Fibroblast of mammary gland (primary cell): ENCODE results near the gene CD96.
"Not testable (repeated sequence)": the region's sequence is repeated elsewhere in the genome, so short reads cannot be mapped to it uniquely, and the experiment has no call there.

Source experiments
- DNase-seq: peaks from one replicate; pipeline ENCODE4 v3.0.0-alpha.2; 2010; ENCODE audit warnings: low read depth
- H3K4me3 ChIP-seq: 2 replicates; pipeline ENCODE4 v1.5.1; 2011; ENCODE audit warnings: low read depth, mild to moderate bottlenecking, low read length, moderate library complexity; ENCODE audit not compliant: control insufficient read depth
- TF ChIP-seq, protein P1 (sequence below): conservative IDR thresholded peaks from 2 replicates; pipeline ENCODE4 v1.5.1; 2011; ENCODE audit warnings: low read depth, low read length, inconsistent platforms; ENCODE audit not compliant: control insufficient read depth, insufficient read depth

Gene CD96

DNA sequence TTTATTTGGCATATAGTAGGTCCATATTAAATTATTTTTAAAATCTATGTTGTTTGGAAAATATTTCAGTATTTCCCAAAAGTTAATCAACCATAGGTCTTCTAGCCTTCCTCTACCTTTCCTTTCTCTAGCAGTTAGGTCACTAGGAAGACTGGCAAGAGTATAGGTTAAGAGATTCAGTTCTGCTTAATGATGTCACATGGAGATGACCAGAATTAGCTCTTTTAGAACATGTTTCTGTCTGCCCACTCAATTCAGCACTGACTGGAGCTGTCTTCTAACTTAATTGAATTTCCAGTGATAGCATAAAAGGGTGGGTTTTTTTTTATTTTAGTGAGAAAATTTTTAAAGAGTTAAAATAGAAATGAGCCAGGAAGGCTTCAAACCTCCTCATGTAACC lies 76.9 kb downstream of the CD96 start:
- TF ChIP-seq, protein P1, sequence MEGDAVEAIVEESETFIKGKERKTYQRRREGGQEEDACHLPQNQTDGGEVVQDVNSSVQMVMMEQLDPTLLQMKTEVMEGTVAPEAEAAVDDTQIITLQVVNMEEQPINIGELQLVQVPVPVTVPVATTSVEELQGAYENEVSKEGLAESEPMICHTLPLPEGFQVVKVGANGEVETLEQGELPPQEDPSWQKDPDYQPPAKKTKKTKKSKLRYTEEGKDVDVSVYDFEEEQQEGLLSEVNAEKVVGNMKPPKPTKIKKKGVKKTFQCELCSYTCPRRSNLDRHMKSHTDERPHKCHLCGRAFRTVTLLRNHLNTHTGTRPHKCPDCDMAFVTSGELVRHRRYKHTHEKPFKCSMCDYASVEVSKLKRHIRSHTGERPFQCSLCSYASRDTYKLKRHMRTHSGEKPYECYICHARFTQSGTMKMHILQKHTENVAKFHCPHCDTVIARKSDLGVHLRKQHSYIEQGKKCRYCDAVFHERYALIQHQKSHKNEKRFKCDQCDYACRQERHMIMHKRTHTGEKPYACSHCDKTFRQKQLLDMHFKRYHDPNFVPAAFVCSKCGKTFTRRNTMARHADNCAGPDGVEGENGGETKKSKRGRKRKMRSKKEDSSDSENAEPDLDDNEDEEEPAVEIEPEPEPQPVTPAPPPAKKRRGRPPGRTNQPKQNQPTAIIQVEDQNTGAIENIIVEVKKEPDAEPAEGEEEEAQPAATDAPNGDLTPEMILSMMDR: no peak
- DNase-seq: no peak
- H3K4me3 ChIP-seq: no peak overlapping the region

DNA sequence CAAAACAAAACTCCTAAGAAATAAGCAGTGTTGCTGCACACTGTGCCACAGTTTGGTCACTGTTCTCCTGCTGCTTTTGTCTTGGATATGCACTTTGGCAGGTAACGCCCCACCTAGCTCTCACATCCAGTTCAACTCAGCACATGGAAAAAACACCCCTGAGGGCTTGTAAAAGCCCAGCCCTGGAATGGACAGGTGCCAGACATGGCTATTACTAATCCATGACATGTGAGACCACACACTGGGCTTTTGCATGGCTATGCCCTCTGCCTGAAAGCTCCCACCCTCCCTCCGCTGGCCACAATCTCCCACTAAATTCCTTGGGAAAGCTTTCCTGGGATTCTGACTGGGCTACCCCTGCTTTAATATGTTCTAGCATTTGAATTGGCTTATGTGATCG lies 77.8 kb downstream of the CD96 start:
- TF ChIP-seq, protein P1: no peak
- no peak overlapping the region for H3K4me3 ChIP-seq
- DNase-seq: no peak

DNA sequence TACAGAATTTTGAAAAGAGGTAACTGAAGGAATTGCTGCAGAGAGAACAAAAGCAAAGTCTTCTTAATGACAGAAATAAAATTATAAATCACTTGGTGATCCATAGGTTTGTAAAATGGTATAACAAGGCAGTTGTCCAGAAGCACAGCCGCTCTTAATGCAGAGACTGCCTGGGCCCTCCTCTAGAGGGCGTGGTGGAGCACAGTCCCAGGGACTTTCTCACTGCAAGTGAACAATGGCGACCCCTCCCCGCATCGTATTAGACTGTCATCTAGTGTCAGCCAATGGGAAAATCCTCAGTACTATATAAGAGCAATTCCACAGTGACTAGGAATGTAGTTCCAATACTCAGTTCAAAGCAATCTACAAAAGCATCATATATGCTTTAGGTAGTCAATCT lies 79.5 kb downstream of the CD96 start:
- DNase-seq: no peak

DNA sequence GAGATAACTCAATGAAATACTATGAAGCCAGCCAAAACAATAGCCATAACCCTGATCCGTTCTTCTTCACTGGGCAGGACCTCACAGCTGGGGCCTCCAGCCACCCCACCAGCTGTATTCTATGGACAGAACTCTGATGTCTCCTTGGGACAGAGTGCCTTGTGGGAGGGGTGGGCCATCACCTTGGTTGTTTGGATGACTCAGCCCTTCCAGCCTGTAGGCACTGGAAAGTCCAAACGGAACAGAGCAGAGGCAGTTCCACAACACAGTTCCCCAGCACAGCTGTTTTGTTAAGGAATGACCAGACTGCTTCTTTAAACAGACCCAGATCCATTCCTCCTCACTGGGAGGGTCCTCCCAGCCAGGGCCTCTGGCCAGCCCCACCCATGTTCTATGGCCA lies 85.1 kb downstream of the CD96 start:
- no peak overlapping the region for H3K4me3 ChIP-seq
- TF ChIP-seq, protein P1: no peak
- no peak for DNase-seq

More for the DNA sequence above, 79.5 kb downstream of the CD96 start:
- TF ChIP-seq, protein P1: peak; percentile 37
- no peak overlapping the region for H3K4me3 ChIP-seq

DNA sequence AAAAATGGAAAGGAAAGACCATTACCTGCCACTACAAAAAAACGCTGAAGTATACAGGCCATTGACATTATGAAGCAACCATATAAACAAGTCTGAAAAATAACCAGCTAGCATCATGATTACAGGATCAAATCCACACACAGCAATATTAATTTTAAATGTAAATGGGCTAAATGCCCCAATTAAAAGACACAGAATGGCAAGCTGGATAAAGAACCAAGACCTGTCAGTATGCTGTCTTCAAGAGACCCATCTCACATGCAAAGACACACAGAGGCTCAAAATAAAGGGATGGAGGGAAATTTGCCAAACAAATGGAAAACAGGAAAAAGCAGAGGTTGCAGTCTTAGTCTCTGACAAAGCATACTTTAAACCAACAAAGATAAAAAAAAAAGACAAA lies 87.0 kb downstream of the CD96 start:
- H3K4me3 ChIP-seq, DNase-seq: not testable (repeated sequence)

DNA sequence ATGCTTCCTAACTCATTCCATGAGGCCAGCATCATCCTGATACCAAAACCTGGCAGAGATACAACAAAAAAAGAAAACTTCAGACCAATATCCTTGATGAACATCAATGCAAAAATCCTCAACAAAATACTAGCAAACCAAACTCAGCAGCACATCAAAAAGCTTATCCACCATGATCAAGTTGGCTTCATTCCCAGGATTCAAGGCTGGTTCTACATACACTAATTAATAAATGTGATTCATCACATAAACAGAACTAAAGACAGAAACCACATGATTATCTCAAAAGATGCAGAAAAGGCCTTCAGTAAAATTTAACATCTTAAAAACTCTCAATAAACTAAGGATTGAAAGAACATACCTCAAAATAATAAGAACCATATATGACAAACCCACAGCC lies 88.6 kb downstream of the CD96 start:
- DNase-seq: peak; percentile 14
- H3K4me3 ChIP-seq: not testable (repeated sequence)

DNA sequence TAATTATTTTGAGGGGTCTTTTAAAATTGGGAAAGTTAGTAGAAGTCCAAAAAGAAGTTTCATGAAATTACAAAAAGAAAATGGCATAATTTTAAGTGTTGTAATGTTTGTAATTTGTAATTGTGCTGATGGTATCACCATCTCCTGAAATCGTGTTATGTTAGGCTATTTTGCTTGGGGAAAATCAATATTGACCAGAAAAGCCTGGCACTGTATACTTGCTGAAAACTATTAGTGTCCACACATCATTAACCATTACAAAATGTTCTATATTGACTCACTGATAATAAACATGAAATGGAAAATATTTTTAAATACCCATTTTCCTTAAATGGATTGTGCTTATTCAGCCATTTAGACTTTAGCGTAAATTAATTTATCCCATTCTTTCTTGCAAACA lies 93.4 kb downstream of the CD96 start:
- no peak for DNase-seq
- H3K4me3 ChIP-seq: no peak overlapping the region
- TF ChIP-seq, protein P1: no peak

DNA sequence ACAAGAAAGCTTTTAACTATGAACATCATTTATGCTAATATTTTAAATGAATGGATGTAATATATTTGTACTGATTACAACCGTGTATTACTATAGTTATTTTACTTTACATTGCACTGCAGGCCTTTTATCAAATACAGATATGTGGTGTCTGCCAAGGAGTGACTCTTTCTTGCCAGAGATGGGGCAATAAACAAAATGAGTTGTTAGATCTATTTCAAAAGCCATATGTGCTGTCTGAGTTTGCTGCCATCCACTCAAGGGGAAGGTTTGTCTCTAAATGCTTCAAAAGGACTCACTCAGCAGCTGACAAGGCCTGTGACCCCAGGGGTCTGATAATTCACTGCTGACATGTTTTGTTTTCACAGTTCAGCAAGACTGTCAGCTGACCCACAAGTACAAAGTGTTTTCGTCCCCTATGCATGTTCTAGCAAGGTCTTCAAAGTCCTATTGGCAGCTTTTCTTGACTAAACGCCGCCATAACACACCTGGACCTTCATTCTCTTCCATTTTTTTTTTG lies 94.4 kb downstream of the CD96 start:
- no peak overlapping the region for H3K4me3 ChIP-seq
- TF ChIP-seq, protein P1: no peak
- DNase-seq: peak; percentile 16
